Cardiac muscle cell (in vitro differentiated cells and primary cell): ENCODE results near the gene SEPTIN7. TPM values are rescaled to one million over a fixed set of nuclear protein-coding genes. Genes with fewer than 3 reads are reported as not detected.

Experiments used
- DNase-seq, 2 donors: peaks; one replicate each; pipeline versions ENCODE4 v3.0.0 to v3.0.0-alpha.2; 2010 to 2017; ENCODE audit warnings: low read depth in 1 of 2, low spot score in 1 of 2
- H3K27ac ChIP-seq: fragments of 200-600 bp; sonication (generic); 2 replicates; pipeline ENCODE4 v1.5.1; 2016
- H3K27me3 ChIP-seq: fragments of 200-600 bp; sonication (generic); 2 replicates; pipeline ENCODE4 v1.6.0; 2016; ENCODE audit warnings: control low read depth
- H3K36me3 ChIP-seq: fragments of 200-600 bp; sonication (generic); 2 replicates; pipeline ENCODE4 v1.5.1; 2016; ENCODE audit warnings: control low read depth
- H3K4me1 ChIP-seq: fragments of 200-600 bp; sonication (generic); 2 replicates; pipeline ENCODE4 v1.8.1; 2017; ENCODE audit warnings: low read depth, mild to moderate bottlenecking, mixed run types
- H3K4me3 ChIP-seq: fragments of 200-600 bp; sonication (generic); 2 replicates; pipeline ENCODE4 v1.5.1; 2016; ENCODE audit warnings: mild to moderate bottlenecking
- H3K9me3 ChIP-seq: fragments of 200-600 bp; sonication (generic); 2 replicates; pipeline ENCODE4 v1.5.1; 2017; ENCODE audit warnings: low read depth, mild to moderate bottlenecking, control low read depth
- CTCF ChIP-seq: IDR thresholded peaks from 2 replicates; pipeline ENCODE4 v1.5.1; 2012; ENCODE audit warnings: low read depth, mild to moderate bottlenecking, low read length
- polyA plus RNA-seq: library from polyadenylated mRNA; unstranded; fragments of >200 nt; fragmentation: Nextera tagmentation; extraction: Ambion mirVana; gene quantifications from 2 replicates; pipeline ENCODE4 v1.2.1, GENCODE V29; 2016
- total RNA-seq: library from RNA; depleted of rRNA; stranded (reverse); fragments of >200 nt; gene quantifications from 2 replicates; pipeline ENCODE4 v1.2.3, GENCODE V29; 2016

Gene SEPTIN7
- total and polyA plus RNA-seq, 2 experiments from 2014 or later = 261 to 560 TPM

- Histone ChIP-seq H3K4me3 (no peak overlapping the region), H3K27ac (no peak overlapping the region), H3K36me3 (no peaks in the 10 kb centered on the region), H3K4me1 (no peaks in the 10 kb centered on the region), H3K27me3 (no peaks in the 10 kb centered on the region), H3K9me3 (no peaks in the 10 kb centered on the region)
- no peak for TF ChIP-seq CTCF
- DNase-seq = no peak
These were observed 32.5 kb upstream of the SEPTIN7 start for GRCh38 chr7:35768346-35768745.

GRCh38 chr7:35771776-35772175 lies 29.1 kb upstream of the SEPTIN7 start:
- no peaks in the 10 kb centered on the region for H3K9me3 ChIP-seq
- no peaks in the 10 kb centered on the region for H3K36me3 ChIP-seq
- H3K4me3 ChIP-seq = no peak overlapping the region
- no peaks in the 10 kb centered on the region for H3K4me1 ChIP-seq
- H3K27me3 ChIP-seq = no peaks in the 10 kb centered on the region
- no peak for DNase-seq
- H3K27ac ChIP-seq = no peak overlapping the region
- no peak for TF ChIP-seq CTCF

- H3K27me3 ChIP-seq = no peaks in the 10 kb centered on the region
- no peak for DNase-seq
- no peak overlapping the region for H3K4me3 ChIP-seq
- H3K36me3 ChIP-seq = no peaks in the 10 kb centered on the region
- no peak overlapping the region for H3K27ac ChIP-seq
- no peaks in the 10 kb centered on the region for H3K9me3 ChIP-seq
- no peaks in the 10 kb centered on the region for H3K4me1 ChIP-seq
- no peak for TF ChIP-seq CTCF
These were observed 26.9 kb upstream of the SEPTIN7 start for GRCh38 chr7:35773994-35774393.

GRCh38 chr7:35776686-35777085 lies 24.2 kb upstream of the SEPTIN7 start:
- no peak for DNase-seq

GRCh38 chr7:35777121-35777520 lies 23.7 kb upstream of the SEPTIN7 start:
- TF ChIP-seq CTCF = no peak
- no peaks in the 10 kb centered on the region for H3K4me1 ChIP-seq
- H3K4me3 ChIP-seq = no peak overlapping the region
- H3K27me3 ChIP-seq = no peaks in the 10 kb centered on the region
- DNase-seq = no peak
- no peak overlapping the region for H3K27ac ChIP-seq
- H3K9me3 ChIP-seq = no peaks in the 10 kb centered on the region
- no peaks in the 10 kb centered on the region for H3K36me3 ChIP-seq

More at GRCh38 chr7:35776686-35777085, 24.2 kb upstream of the SEPTIN7 start:
- Histone ChIP-seq H3K27me3 (no peaks in the 10 kb centered on the region), H3K4me1 (no peaks in the 10 kb centered on the region), H3K36me3 (no peaks in the 10 kb centered on the region), H3K27ac (no peak overlapping the region), H3K4me3 (no peak overlapping the region), H3K9me3 (no peaks in the 10 kb centered on the region)
- TF ChIP-seq CTCF = no peak

- TF ChIP-seq CTCF = no peak
- H3K27ac ChIP-seq = no peak overlapping the region
- no peak overlapping the region for H3K4me3 ChIP-seq
- no peaks in the 10 kb centered on the region for H3K27me3 ChIP-seq
- DNase-seq = no peak
- H3K9me3 ChIP-seq = no peaks in the 10 kb centered on the region
- H3K4me1 ChIP-seq = no peaks in the 10 kb centered on the region
- H3K36me3 ChIP-seq = no peaks in the 10 kb centered on the region
These were observed 20.8 kb upstream of the SEPTIN7 start for GRCh38 chr7:35780070-35780469.
